NB4 (cell line): Measurements from ENCODE around the gene ENTR1.

ENCODE experiments used
- CTCF ChIP-seq: IDR thresholded peaks from one replicate; pipeline ENCODE4 v1.5.1; 2012; ENCODE audit warnings: low read depth, low read length
- MAX ChIP-seq: IDR thresholded peaks from 2 replicates; pipeline ENCODE4 v1.6.1; 2011; ENCODE audit warnings: low read depth, low read length
- POLR2A ChIP-seq: IDR thresholded peaks from 2 replicates; pipeline ENCODE4 v1.6.1; 2011; ENCODE audit warnings: mild to moderate bottlenecking; ENCODE audit not compliant: insufficient read length; ENCODE audit errors: extremely low read depth

- TF ChIP-seq CTCF (no peak), POLR2A (peak; percentile 78), MAX (peak; percentile 50; the same call in 1 of the 2 replicates)
Measured at GRCh38 chr9:136373300-136374182, 36.9 kb downstream of the ENTR1 start, which contains the start of gene CARD9.
